GM12892 (cell line): ENCODE data around the gene IPO9.

Experiments
- POLR2A ChIP-seq: IDR thresholded peaks from 2 replicates; pipeline ENCODE4 v1.6.1; 2011; ENCODE audit warnings: low read depth, low read length, control low read depth
- POLR2AphosphoS5 ChIP-seq: IDR thresholded peaks from 2 replicates; pipeline ENCODE4 v1.6.1; 2011; ENCODE audit warnings: low read depth, low read length, control low read depth
- TAF1 ChIP-seq: IDR thresholded peaks from 2 replicates; pipeline ENCODE4 v1.6.1; 2011; ENCODE audit warnings: low read depth, mild to moderate bottlenecking, control low read depth, low read length, borderline replicate concordance

DNA sequence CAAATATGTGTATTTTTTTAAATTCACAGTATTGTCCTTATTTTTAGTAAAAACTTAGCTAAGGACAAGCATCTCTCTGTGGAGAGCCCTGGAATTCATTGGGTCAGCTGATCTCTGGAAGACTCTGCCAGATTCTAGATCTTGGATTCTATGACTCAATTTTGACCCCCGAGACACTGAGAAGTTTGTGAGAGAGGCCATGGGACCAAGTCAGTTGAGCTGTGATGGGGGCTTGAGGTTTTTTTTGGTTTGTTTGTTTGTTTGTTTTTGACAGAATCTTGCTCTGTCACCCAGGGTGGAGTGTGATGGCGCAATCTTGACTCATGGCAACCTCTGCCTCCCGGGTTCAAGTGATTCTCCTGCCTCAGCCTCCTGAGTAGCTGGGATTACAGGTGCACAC lies 73.2 kb downstream of the IPO9 start:
- TF ChIP-seq POLR2A (no peak), POLR2AphosphoS5 (no peak), TAF1 (no peak)
